ENCODE data around the gene ADISSP. TPM values are rescaled to one million over a fixed set of nuclear protein-coding genes. Genes with fewer than 3 reads are reported as not detected.

ADISSP gene
- total RNA-seq, 1 experiment from 2014 or later, result 99.4 TPM

DNA sequence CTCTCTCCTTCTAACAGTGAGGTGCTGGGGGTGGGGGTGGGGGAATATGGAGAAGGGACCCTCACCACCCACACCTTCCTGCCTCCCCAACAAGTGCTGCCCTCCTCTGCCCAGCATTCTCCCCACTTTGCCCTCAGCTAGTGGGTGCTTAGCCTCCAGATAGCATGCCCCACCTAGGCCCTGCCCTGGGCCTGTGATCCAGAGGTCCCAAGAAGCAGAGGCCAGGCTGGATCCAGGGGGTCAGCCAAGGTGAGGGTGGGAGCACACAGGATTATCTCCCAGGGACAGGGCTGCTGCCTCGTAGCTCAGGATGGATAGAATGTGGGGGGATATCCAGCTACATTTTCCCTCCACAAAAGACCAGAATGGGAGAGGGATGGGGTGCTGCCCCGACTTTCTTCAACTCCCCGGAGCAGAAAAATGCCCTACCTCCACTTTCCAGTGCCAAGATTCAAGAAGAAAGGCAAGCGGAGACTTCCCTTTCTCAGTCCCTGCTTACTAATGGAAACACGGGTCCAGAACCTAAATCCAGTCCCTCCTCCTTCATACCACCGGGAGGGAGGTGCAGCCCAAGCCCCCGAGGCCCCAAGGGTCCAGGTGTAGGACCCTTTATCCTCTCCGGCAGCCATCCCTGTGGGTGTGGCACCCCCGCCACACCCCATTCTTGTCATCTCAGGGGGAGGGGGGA is 987 bp downstream of the ADISSP start:
- RAD21 ChIA-PET (ENCODE audit: low non-redundant PET in 1 of 2, low total read pairs in 2 of 2, uncharacterized antibody in 2 of 2, unreplicated experiment in 2 of 2), result no interaction called here

GRCh38 chr20:3765171-3765882 is 2.2 kb downstream of the ADISSP start:
- H3K9me2 ChIP-seq (ENCODE audit: insufficient read depth), result no peaks in the 10 kb centered on the region
- H3K4me3 ChIP-seq (replicated peaks in 1 of 2; ENCODE audit: low read depth in 1 of 2, low read length in 2 of 2), result no peak overlapping the region
- no peak for TF ChIP-seq EZH2 (IDR thresholded peaks at IDR 0.05)
- TF ChIP-seq POLR2A (IDR thresholded peaks at IDR 0.05; ENCODE audit: borderline replicate concordance, extremely low read depth, insufficient read depth, insufficient read length), result no peak
- TF ChIP-seq MAX (IDR thresholded peaks at IDR 0.05), result no peak
- no peak for TF ChIP-seq ELF1 (IDR thresholded peaks at IDR 0.05; ENCODE audit: borderline replicate concordance, low read depth)
- TF ChIP-seq ZFX (IDR thresholded peaks at IDR 0.05), result no peak
- no peak for TF ChIP-seq ZBTB33 (IDR thresholded peaks at IDR 0.05; ENCODE audit: extremely low read depth, insufficient replicate concordance, low read length)
- TF ChIP-seq JUND (IDR thresholded peaks at IDR 0.05), result no peak
- no peak for TF ChIP-seq CEBPB (IDR thresholded peaks at IDR 0.05; ENCODE audit: low read depth)
- TF ChIP-seq TCF7L2 (IDR thresholded peaks at IDR 0.05; ENCODE audit: borderline replicate concordance, extremely low read depth, insufficient read depth, insufficient read length), result no peak
- no peak for TF ChIP-seq CBX3 (IDR thresholded peaks at IDR 0.05; ENCODE audit: low read depth)
- TF ChIP-seq ATF3 (IDR thresholded peaks at IDR 0.05), result no peak
- TF ChIP-seq SP1 (IDR thresholded peaks at IDR 0.05; ENCODE audit: low read depth), result no peak
- H3K36me3 ChIP-seq (ENCODE audit: control insufficient read depth in 1 of 2, insufficient read depth in 2 of 2, low read length in 2 of 2), result peaks cover 3 to 10% of the 10 kb centered on the region in 2 experiments; a peak in 2 of 4 replicates
- no peaks in the 10 kb centered on the region for H3K9me3 ChIP-seq (ENCODE audit: control insufficient read depth in 1 of 2, insufficient read depth in 1 of 2, low read depth in 1 of 2, low read length in 2 of 2)
- CTCF ChIA-PET, result interaction anchor here (1.3 kb wide), 1 partner anchor 90 kb away, joined by 3 read pairs; no protein-coding TSS in a partner anchor
- RAD21 ChIA-PET (ENCODE audit: low non-redundant PET in 1 of 2, low total read pairs in 2 of 2, uncharacterized antibody in 2 of 2, unreplicated experiment in 2 of 2), result no interaction called here
- H3K4me1 ChIP-seq (ENCODE audit: control insufficient read depth in 1 of 2, insufficient read depth in 2 of 2, low read length in 2 of 2), result peaks cover 12 to 36% of the 10 kb centered on the region in 2 experiments
- no peak for ATAC-seq
- peaks cover 53% of the 10 kb centered on the region for H3K79me2 ChIP-seq (ENCODE audit: insufficient read depth, low read length)
- H3K4me2 ChIP-seq (ENCODE audit: low read length), result no peak overlapping the region; the same call in 1 of the 2 replicates
- DNase-seq (ENCODE audit: low read depth, low spot score), result no peak
- no peaks in the 10 kb centered on the region for H4K20me1 ChIP-seq (ENCODE audit: insufficient read depth)
- no peaks in the 10 kb centered on the region for H3K27me3 ChIP-seq (ENCODE audit: insufficient read depth, low read length)
- H3K9ac ChIP-seq (ENCODE audit: low read length), result no peak overlapping the region
- H2AFZ ChIP-seq (ENCODE audit: low read depth, low read length, poor library complexity, severe bottlenecking), result no peak overlapping the region
- intact Hi-C loops (cut with micrococcal nuclease), result loop anchor here (5.0 kb wide), 1 partner anchor 203 kb away; no protein-coding TSS in a partner anchor
- BruUV-seq (replicated peaks), result no TSS peak
- no peak overlapping the region for H3K27ac ChIP-seq (ENCODE audit: low read depth, low read length)
- POLR2A ChIA-PET, result interaction anchor here (0.6 kb wide), 1 partner anchor 31 kb away, joined by 4 read pairs; no protein-coding TSS in a partner anchor

More for the DNA sequence above, 987 bp downstream of the ADISSP start:
- TSS peak; percentile 54 for BruUV-seq (replicated peaks)
- ChIA-PET POLR2A (no interaction called here), CTCF (interaction anchor here (1.3 to 2.6 kb wide), 3 partner anchors 15 to 90 kb away, joined by 3 to 23 read pairs (median 15); partner anchors contain the start of gene SPEF1)
- Histone ChIP-seq H3K4me1 (ENCODE audit: control insufficient read depth in 1 of 2, insufficient read depth in 2 of 2, low read length in 2 of 2) (peaks cover 12 to 36% of the 10 kb centered on the region in 2 experiments), H3K27me3 (ENCODE audit: insufficient read depth, low read length) (no peaks in the 10 kb centered on the region), H3K79me2 (ENCODE audit: insufficient read depth, low read length) (peaks cover 52% of the 10 kb centered on the region), H4K20me1 (ENCODE audit: insufficient read depth) (no peaks in the 10 kb centered on the region), H3K4me2 (ENCODE audit: low read length) (peak overlapping the region; percentile 90), H3K9me2 (ENCODE audit: insufficient read depth) (no peaks in the 10 kb centered on the region), H3K9ac (ENCODE audit: low read length) (peak overlapping the region; percentile 86), H3K36me3 (ENCODE audit: control insufficient read depth in 1 of 2, insufficient read depth in 2 of 2, low read length in 2 of 2) (peaks cover 0 to 9% of the 10 kb centered on the region in 2 experiments; a peak in 2 of 4 replicates), H2AFZ (ENCODE audit: low read depth, low read length, poor library complexity, severe bottlenecking) (no peak overlapping the region), H3K9me3 (ENCODE audit: control insufficient read depth in 1 of 2, insufficient read depth in 1 of 2, low read depth in 1 of 2, low read length in 2 of 2) (no peaks in the 10 kb centered on the region), H3K4me3 (replicated peaks in 1 of 2; ENCODE audit: low read depth in 1 of 2, low read length in 2 of 2) (peak overlapping the region; percentile 84 to 91), H3K27ac (ENCODE audit: low read depth, low read length) (peak overlapping the region; percentile 65; the same call in 1 of the 2 replicates)
- ATAC-seq (no peak), DNase-seq (ENCODE audit: low read depth, low spot score) (no peak)
- no peak for TF ChIP-seq POLR2AphosphoS5 (IDR thresholded peaks at IDR 0.05; ENCODE audit: low read depth, low read length)
- no peak for TF ChIP-seq TCF7L2 (IDR thresholded peaks at IDR 0.05; ENCODE audit: borderline replicate concordance, extremely low read depth, insufficient read depth, insufficient read length)
- TF ChIP-seq EGR1 (IDR thresholded peaks at IDR 0.05; ENCODE audit: low read depth), result no peak
- no peak for TF ChIP-seq SRF (IDR thresholded peaks at IDR 0.05; ENCODE audit: low read depth)
- intact Hi-C loops (cut with micrococcal nuclease), result loop anchor here (5.0 kb wide), 1 partner anchor 204 kb away; no protein-coding TSS in a partner anchor

Data from HCT116 (cell line).